Endometrial microvascular endothelial cells (primary cell): ENCODE results near the gene EIF4E1B. TPM values are rescaled to one million over a fixed set of nuclear protein-coding genes. Genes with fewer than 3 reads are reported as not detected.

ENCODE experiments used
- in situ Hi-C: cut with HindIII; loops from 2 replicates; pipeline ENCODE4 v1.10.0; 2017; ENCODE audit warnings: low sequenced_read_pairs, low pct_unique_long_range_greater_than_20kb; ENCODE audit errors: inconsistent ontology term
- total RNA-seq: library from RNA; depleted of rRNA; stranded (reverse); fragments of >200 nt; gene quantifications from one replicate; pipeline ENCODE4 v1.2.3, GENCODE V29; 2015; ENCODE audit errors: inconsistent ontology term

The EIF4E1B gene
- total RNA-seq, 1 donor from 2014 or later, result not detected

DNA sequence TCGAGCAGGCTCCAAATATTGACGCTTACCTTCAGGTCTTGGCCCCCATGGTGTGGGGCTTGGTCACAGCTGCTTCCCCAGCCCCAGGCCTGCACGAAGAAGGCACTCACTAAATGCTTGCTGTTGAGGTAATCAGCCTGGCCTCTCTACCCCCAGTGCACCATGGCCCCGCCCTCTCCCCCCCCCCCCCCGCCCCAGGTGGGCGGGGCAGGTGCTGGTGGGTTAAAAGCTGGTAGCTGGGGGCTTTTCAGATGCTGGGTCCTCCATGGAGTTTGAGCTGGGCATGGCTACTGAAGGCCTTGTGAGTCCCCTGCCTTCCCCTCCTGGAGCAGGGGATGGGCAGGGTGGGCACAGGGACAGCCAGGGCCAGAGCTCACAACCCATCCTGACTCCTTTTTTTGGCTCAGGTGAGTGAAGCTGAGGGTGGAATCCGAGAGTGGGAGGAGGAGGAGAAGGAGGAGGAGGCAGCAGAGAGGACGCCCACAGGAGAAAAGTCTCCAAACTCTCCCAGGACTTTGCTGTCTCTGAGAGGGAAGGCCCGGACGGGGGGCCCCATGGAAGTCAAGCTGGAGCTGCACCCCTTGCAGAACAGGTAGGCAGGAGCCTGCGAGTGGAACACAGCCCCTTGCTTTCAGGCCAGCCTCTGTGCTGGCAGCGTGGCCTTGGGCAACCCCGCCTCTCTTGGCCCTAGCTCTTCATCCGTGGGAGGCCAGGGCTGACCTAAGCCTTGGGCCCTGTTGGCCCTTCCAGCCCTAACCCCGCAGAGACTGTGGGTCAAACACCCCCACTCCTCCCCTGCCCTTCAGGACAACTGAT, 12.4 kb downstream of the EIF4E1B start:
- in situ Hi-C loops, result no loop called here

DNA sequence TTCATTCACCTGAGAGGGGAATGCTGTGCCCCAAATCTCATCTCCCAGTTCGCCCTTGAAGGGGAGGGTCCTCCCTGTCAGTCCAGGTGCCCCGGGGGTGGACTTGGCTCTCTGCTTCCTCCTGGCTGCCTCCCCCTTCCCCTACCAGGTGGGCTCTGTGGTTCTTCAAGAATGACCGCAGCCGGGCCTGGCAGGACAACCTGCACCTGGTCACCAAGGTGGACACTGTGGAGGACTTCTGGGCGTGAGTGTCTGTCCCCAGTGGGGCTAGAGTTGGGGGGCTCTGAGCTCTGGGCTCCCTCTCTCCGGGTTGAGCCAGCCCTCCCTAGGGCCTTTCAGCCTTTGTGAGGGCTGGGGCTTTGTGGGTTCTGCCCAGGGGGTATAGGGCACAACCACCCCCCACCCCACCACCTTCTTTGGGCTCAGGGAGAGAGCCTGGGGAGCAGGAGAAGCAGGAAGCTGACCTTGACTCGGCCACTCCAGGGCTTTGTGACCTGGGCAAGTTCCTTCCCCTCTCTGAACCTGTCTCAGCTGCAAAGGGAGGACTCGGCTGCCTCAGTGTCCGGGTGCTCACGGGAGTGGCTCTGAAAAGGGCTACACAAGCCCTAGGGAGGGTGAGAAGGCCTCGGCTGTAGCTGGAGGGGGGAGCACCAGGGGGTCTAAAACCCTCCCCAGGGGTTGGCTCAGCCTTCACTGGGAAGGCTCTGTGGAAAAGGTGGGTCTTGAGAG, 13.2 kb downstream of the EIF4E1B start:
- in situ Hi-C loops, result no loop called here

DNA sequence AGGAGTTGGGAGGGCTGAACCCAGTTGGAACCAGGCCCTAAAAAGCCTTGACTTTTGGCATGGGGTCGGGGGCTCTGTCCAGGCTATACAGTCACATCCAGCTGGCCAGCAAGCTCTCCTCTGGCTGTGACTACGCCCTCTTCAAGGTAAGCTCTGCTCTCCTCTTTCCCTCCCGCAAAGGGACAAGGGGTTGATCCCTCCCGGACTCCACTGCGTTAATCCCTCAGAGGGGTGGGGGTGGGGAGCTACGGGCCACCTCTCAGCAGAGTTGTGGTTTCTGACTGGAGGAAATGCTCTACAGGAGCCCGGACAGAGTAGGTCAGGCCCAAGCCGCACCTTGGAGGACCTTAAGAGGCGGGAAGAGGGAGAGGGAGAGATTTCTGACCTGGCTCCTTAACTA, 13.8 kb downstream of the EIF4E1B start:
- in situ Hi-C loops, result no loop called here

DNA sequence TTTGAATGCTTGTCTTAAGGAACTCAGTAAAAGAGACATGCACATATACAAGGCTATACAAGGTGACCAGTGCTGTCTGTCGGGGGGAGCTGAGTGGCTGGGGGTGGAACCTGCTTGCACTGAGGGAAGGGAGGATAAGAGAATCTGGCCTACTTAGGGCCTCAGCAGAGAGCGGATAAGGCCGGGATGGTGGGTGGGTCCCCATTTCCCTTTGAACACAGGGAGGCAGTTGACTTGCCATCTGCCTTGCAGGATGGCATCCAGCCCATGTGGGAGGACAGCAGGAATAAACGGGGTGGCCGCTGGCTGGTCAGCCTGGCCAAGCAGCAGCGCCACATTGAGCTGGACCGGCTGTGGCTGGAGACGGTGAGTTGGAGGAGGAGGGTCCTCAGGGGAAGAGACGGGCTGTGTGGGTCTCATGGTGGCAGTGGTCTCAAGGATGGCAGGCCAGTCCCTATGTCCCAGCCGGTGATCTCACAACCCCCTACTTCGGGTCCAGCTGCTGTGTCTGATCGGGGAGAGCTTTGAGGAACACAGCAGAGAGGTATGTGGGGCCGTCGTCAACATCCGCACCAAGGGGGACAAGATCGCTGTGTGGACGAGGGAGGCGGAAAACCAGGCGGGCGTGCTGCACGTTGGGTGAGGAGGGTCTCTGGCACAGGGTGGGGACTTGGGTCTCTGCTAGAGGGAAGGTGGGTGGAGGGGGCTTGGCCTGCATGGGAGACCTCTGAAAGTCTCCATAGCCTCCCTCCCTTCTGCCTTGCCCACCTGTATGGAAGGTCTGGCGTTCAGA, 14.6 kb downstream of the EIF4E1B start:
- in situ Hi-C loops, result no loop called here

DNA sequence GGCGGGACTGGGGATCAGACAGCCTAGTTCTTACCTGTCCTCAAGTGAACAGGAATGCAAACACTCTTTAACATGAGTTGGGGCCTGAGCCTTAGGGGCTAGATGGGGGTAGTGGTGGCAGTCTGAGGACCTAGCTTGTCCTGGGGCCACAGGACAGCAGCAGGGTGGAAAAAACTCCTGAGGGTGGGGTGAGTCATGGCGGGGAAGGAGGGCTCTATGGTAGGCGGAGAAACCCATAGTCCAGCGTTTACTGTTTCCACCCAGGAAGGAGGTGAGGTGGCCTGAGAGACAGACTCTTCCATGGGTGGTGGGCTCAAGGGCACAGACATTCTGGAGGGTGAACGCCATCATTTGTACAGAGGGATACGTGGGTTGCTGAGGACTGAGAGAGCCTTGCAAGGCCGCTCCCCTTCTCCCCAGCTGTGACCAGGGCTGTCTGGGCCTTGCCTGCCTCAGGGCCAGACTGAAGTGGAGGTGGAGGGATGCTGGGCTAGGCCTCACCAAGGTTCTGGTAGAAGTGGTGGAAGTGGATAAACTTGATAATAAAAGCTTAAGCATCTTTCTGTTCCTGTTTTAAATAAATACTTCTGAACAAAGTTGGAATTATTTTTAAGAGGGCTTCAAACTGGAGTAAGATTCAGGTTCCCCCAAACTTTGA, 15.7 kb downstream of the EIF4E1B start:
- in situ Hi-C loops, result no loop called here

DNA sequence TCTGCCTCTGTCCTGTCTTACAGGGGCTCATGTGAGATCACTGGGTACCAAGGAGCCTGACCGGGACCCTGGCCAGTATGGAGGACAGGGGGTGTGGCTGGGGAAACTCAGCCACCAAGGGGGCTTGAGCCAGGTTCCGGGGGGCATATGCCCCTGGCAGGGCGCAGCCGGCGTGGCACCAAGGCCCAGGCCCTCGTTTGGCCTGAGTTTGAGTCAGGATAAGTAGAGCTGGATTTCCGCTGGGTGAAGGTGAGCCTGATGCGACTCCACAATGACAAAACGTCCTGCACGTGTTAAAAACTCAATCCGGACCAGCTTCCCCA, 16.2 kb downstream of the EIF4E1B start:
- in situ Hi-C loops, result no loop called here

DNA sequence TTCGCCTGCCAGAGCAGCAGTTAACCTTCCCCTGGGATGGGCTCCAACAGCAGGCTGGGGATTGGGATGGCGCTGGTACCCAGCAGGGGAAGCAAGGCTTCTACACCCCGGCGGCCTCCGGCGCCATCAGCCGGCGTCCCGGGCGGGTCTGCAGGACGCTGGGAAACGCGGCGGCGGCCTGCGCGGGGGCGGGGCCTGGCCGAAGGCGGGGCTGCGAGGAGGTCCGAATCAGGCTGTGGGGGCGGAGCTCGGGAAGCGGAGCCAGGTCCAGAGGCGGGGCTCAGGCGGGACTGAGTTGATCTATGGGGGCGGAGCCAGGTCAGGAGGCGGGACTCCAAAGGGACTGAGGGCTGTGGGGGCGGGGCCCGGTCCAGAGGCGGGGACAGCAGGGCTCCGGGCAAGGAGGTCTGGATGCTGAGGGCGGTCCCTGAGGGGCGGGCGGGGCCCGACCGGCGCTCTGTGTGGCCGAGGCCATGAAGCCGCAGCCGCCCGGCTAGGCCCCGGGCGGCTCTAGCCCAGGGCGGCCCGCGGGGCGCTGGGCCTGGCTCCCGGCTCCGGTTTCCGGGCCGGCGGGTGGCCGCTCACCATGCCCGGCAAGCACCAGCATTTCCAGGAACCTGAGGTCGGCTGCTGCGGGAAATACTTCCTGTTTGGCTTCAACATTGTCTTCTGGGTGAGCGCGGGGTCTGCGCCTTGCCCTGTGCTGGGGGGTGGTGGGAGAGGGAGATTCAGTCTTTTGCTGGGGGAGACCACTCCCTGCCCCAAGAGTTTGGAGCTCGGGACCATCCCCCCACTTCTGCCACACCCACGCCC, 16.8 kb downstream of the EIF4E1B start, which contains the start of gene TSPAN17:
Gene TSPAN17, plus strand, starts transcription at position 455 of the 813 bp plus-strand sequence. Its CDS starts 132 bp downstream, at position 587.
- in situ Hi-C loops, result no loop called here

DNA sequence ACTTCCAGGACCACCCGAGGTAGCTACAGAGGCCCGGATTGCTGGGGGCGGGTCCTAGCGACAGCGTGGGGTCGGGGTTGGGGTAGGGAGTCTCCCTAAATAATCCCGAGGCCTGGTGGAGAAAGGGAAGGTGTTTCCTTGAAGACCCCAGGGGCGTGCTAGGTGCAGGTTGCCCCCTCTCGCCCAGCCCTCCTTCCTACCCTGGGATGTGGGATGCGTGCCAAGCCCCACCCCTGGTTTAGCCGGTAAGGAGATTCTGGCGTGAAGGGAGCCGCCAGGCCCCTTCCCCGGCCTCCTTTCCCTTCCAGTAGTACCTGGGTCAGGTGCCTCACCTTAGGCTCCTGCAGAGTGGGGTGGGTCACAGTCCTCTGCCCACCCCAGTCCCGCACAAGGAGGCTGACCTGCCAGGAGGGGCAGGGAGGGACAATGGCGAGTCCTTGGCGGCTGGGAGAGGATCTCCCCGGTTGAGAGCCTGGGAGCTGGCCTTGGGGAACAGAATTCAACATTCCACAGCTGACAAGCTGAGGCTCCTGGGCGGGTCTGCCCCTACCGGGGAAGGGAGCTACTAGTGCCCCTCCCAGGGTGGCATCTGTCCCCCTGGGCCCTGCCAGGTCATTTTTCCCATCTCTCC, 17.5 kb downstream of the EIF4E1B start:
- in situ Hi-C loops, result no loop called here

DNA sequence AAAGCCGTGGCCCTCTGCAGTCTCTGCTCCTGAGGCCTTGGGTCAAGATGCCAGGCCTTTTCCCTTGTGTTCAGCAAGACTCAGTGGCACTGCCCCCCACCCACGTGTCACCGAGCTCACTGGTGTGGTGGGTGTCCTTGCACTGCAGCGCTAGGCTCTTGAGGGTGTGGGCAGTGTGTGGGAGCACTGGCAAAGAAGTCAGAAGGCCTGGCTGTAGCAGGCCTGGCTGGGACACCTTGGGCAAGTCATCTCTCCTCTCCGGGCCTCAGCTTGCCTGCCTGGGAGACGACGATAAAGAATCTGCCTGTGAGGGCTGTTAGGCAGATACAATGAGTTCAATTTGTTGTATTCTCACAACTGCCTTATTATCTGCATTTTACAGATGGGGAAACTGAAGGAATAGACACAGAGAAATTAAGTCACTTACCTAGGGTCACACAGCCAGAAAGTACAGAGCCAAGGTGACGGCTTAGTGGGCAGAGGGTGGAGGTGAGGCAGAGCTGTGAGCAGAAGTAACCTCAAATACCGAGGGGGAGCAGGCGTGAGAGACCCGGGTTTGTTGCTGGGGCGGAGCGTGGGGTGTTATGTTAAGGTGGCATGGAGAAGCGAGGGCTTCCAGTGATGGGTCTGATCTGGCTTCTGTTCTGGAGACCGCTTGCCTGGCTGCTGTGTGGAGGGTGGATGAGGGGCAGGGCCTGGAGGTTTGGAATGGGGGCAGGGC, 18.2 kb downstream of the EIF4E1B start:
- in situ Hi-C loops, result no loop called here

DNA sequence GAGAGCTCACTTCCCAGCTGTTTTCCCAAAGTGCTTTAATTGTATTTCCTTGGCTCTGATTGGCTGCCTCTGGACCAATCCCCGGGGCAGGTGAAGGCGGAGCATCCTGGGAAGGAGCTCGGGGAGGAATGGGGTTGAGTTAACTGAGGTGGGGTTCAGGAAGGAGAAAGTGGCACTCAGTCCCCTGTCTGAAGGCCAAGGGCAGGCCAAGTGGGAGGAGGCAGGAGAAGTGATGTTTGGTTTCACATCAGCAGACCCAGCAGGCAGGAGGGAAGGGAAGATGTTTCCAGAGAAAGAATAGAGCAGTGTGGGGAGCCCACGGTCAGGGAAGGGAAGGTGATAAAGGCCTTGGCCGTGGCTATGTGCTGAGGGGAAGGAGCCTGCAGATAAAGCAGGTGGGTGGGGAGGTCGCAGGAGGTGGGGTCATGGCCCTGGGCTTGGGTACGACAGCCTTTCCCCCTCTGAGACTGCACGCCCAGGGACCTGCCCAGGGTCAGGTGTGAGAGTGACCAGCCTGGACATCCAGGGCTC, 19.9 kb downstream of the EIF4E1B start:
- in situ Hi-C loops, result no loop called here

DNA sequence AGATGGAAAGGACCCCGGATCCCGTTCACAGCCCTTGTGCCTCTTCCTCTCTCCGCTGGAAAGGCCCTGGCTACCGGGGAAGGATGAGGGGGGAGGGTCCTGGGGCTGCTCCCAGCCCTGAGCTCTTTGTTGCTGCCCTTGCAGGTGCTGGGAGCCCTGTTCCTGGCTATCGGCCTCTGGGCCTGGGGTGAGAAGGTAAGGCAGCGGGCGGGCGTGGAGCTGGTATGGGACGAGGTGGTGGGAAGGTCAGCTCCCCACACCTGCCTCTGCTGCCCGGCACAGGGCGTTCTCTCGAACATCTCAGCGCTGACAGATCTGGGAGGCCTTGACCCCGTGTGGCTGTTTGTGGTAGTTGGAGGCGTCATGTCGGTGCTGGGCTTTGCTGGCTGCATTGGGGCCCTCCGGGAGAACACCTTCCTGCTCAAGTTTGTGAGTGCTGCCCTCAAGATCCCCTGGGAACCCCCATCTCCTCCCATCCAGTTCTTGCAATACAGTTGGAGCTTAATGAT, 21.1 kb downstream of the EIF4E1B start:
- in situ Hi-C loops, result no loop called here

DNA sequence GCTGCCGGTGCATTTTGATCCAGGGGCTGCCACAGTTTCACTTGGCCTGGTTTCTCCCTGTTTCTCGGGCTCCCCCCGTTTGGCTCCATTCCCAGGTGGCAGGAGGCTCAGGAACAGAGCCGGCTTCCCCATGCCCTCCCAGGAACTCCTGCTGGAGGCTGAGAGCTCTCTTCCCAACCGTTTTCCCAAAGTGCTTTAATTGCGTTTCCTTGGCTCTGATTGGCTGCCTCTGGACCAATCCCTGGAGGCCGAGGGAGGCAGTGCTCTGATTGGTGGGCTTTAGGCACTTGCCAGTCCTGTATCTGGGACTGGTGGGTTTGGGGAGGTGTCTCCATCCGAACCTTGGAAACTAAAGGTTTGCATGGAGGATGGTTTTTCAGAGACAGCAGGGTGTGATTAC, 21.7 kb downstream of the EIF4E1B start:
- in situ Hi-C loops, result no loop called here

DNA sequence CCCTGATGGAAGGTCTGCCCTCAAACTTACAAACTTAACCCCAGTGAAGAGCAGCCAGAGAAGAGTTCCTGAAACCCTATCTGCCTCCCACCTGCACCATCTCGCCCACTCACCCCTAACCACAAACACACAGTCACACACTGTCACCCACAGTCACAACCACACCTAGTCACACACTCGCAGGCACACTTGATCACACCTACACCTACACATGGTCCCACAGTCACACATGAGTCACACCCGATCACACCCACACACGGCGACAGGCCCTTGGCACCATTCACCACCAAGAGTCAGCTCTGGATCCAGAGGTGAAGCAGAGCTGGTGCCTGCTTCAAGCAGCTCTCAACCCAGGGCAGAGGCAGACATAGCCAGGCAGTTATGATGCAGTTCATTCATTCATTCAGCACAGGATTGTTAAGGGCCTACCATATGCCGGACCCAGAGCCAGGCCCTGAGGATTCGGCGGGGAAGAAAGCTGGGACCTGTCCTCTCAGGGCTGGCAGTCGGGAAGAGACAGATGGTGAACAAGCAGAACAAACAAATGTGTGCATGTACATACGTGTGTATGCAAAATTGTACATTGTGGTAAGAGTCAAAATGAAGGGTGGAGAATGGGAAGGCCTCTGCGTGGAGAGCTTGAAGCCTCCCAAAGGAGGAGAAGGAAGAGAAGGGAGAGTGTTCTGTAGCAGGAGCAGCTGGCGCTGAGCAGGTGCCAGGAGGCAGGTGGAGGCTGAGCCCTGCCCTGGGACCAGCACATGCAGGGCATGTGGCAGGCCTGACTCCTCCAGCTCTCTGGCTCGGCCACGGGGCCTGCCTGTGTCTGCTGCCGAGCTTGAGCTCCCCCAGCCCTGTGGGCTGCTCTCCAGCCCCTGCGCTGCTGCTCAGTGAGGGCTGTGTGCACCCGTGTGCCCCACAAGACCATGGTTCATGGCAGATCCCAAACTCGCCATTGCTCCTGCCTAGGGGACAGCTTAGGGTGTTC, 23.2 kb downstream of the EIF4E1B start:
- in situ Hi-C loops, result no loop called here

DNA sequence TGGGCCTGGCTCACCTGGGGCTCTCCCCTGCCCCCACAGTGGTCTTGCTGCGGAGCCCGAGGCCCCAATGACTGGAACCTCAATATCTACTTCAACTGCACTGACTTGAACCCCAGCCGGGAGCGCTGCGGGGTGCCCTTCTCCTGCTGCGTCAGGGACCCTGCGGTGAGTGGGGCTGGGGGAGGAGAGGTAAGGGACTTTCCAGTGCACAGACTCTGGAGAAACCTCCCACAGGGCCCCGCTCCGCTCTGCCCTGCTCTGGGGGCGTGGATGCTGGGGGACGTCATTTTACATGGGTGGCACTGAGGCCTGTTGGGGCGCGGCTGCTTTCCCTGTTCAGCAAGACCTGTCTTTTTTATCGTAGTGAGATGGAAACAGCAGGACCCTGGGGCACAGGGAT, 24.4 kb downstream of the EIF4E1B start:
- in situ Hi-C loops, result no loop called here

DNA sequence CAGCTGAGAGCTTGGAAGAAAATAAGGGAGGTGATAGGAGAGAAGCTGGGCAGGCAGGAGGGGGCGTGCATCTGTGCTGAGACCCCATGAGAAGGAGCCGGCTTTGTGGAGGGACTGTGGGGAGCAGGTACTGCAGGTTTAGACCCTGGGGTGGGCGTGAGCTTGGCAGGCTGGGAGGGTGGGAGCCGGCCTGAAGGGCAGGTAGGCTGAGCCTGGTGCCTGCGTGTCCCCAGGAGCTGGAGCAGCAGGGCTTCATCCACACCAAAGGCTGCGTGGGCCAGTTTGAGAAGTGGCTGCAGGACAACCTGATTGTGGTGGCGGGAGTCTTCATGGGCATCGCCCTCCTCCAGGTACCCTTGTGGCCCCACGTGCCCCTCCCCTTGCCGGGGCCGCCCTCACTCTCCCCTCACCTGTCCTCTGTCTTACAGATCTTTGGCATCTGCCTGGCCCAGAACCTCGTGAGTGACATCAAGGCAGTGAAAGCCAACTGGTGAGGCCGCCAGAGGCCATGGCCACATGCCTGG, 26.1 kb downstream of the EIF4E1B start:
- in situ Hi-C loops, result no loop called here
